ENCODE results near the gene C14orf119.

The C14orf119 gene

DNA sequence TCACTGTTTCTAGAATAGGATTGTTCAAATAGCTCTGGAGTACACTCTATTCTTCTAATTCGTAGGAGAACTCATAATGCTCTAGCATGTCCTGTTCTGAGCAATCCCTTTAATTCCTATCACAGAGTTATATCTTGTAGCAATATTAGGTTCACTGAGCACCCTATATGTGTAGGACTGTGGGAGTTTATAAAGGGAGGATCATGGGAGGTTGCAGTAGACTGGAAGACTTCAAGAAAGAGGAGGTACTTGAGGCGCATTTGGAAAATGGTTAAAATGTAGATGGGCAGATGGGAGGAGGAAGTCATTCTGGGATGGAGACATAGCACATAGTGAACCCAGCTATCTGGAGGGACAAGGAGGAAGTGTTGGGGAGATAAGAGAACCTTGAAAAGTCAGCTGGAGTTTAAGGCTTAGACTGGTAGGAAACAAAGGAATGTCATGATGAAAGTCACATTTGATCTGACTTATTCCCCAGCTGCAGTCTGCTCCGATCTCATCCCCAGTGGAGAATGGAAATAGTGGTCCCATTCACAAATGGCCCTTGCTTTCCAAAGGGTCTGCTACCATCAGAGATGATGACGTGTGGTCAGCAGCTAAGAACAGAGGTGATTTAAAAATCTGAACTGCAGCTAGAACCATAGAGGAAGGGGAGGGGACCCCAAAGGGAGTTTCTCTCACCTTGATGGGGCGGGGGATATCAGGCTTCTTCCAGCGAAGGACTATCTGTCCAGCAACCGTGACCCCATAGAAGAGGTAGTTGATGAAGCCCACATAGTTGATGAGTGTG lies 33.9 kb downstream of the C14orf119 start:
- DNase-seq: no peak

DNA sequence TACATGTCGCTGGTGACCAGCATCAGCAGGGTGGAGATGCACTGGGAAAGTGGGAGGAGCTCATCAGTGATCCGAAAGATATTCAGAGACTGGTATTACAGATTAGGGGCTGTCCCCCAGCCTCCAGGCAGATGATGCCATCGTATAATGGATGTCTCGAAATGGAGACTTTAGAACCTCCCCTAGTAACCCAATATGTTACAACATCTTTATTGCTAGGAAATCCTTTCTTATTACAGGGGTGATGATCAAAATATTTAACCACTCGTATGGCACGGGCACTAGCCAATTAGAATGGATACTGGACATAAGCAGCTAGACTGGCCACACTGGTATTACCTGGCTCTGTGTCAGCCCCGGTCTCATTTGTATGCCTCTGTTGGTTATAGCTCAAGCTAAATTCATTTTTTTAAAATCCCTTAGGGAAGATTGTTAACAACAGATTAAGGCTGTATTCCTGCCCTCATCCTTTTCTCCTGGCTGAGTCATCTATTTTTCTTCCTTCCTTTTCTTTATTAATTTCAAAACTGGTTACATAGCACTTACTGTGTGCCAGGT lies 34.5 kb downstream of the C14orf119 start:
- DNase-seq: no peak

- DNase-seq: no peak
Measured at GRCh38 chr14:23130871-23131270, 35.6 kb downstream of the C14orf119 start.

DNA sequence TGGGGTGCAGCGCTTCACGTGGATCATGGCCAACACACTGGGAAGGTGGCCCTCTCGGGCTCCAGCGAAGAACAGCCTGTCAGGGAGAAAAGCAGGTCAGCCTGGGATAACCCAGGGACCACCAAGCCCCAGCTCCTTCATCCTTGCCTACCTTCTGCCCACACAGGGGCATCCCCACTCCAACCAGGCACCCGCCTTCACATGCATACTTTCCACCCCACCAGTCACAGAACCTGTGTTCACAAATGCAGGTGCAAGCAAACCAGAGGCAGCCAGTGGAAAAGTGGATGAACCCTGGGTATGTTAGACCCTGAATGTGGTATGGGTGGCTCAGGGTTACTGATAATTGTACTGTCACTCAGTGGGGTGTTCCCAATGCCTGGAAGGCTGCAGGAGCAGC lies 36.2 kb downstream of the C14orf119 start:
- no peak for DNase-seq

DNA sequence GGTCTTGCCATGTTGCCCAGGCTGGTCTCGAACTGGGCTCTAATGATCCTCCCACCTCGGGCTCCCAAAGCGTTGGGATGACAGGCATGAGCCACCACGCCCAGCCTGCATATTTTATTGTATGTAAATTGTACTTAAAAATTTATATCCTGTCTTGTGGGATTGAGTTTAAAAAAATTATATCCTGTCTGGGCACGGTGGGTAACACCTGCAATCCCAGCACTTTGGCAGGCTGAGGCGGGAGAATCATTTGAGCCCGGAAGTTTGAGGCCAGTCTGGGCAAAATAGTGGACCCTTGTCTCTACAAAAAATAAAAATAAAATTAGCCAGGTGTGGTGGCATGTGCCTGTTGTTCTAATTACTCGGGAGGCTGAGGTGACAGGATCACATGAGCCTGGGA lies 37.7 kb downstream of the C14orf119 start:
- DNase-seq: no peak

- DNase-seq: no peak
Measured at GRCh38 chr14:23136566-23137133, 41.3 kb downstream of the C14orf119 start.

DNA sequence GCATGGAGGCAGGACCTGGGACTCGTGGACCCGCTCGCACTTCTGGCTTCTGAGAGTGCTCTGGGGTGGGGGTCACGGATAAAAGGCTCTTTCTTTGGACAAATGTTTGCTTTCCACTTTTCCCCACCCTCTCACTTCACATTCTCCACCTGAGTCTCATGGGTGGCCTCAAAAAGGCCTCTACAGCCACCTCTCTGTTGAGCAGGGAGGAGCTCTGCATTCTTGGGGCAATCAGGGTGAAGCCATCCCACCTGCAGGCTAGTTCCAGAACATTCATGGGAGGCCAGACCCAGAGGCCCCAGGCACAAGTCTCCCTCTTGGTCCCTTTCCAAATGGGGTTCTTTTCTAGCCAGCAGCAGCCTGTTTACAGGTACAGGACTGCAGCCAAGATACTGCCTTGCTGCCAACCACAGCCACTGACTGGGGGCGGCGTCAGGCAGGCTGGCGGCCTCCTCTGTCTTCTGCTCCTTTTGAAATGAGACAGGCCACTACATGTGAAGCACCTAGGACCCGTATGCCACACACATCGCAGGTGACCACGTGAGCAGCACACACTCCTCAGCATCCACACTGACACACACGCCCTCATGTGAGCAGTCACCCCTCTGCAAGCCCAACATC lies 42.0 kb downstream of the C14orf119 start:
- DNase-seq: no peak

DNA sequence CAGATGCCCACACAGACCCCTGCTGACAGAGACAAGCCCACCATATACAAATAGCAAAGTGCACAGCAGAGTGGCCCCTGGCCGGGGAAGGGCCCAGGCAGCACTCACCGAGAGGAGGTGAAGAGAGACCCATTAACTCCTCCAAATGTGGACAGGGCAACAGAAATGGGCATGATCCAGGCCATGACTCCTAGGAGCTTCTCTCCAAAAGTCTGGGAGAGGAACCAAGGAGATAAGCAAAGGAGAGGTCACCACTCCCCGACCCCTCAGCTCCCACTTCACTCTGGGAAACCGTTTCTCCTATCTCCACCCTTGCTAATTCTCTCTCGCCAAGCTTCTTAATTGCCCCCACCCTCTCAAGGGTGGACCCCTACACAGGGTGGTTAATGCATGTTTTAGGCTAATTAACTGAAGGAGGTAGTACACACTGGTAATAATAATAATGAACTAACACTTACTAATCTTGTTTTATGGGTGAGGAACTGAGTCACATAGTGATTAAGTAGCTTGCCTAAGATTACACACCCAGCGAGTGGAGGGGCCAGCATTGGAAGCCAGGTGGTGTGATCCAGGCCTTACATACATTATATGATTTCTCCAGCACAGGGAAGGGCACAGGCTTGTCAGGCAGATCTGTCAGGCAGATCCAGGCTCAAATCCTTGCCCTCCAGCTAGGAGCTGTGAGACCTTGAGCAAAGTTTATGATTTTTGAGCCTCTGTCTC lies 42.7 kb downstream of the C14orf119 start:
- no peak for DNase-seq

- no peak for DNase-seq
Measured at GRCh38 chr14:23139874-23140273, 44.6 kb downstream of the C14orf119 start.

DNA sequence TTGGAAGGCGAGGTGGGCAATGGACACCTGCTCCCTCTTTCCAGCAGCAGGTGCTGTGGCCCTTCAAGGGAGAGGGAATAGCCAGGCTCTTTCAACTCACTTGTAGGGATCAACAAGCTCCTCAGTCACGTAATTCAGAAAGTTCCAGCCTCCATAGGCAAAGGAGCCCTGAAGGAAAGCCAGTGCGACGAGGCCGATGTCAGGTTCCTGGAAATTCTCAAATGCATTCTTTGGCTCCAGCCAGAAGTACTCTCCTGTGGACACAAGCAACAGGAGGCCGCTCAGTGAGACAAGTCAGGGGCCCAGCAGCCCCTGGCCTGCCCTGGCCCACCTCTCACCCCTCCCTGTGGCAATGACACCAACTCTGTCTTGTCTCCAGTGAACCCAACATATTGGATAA lies 45.1 kb downstream of the C14orf119 start:
- DNase-seq: no peak

- DNase-seq: no peak
Measured at GRCh38 chr14:23141706-23142444, 46.6 kb downstream of the C14orf119 start.

GRCh38 chr14:23142826-23143225 lies 47.5 kb downstream of the C14orf119 start:
- no peak for DNase-seq

DNA sequence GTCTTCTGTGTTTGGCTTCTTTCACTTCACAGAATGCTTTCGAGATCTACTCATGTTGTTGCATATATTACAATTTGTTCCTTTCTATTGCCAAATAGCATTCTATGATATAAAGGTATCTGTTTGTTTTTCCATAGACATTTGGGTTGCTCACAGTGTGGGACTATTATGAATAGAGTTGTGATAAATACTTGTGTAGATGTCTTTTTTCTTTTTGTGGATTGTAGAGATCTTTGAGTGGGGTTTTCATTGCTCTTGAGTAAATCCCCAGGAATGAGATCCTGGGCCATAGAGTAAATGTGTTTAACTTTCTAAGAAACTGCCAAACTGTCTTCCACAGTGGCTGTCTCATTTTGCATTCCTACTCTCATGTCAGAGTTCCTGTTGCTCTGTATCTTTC lies 48.6 kb downstream of the C14orf119 start:
- no peak for DNase-seq

DNA sequence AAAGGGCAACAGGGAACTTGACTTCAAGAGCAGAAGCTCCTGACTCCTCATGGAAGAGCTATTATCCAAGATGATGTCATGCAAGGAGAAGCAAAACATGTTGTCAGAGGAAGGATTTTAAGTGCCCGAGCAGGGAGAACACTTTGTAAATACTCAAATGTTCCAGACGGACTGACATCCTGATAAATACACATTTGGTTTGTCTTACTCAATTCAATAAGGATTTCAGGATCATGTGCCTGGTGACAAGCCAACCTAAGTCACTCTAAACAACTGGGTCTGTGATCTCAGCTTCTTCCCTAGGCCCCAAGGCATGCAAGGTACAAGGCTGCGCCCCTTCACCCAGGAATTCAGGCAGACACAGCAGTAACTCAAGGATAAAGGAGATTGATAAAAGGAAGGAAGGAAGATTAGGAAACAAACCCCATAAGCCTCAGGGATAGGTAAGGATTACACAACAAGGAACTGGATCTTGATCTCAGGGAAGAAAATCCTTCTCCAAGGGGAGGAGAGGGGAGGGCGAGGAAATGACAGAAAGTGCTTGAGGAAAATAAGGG lies 50.6 kb downstream of the C14orf119 start:
- no peak for DNase-seq

DNA sequence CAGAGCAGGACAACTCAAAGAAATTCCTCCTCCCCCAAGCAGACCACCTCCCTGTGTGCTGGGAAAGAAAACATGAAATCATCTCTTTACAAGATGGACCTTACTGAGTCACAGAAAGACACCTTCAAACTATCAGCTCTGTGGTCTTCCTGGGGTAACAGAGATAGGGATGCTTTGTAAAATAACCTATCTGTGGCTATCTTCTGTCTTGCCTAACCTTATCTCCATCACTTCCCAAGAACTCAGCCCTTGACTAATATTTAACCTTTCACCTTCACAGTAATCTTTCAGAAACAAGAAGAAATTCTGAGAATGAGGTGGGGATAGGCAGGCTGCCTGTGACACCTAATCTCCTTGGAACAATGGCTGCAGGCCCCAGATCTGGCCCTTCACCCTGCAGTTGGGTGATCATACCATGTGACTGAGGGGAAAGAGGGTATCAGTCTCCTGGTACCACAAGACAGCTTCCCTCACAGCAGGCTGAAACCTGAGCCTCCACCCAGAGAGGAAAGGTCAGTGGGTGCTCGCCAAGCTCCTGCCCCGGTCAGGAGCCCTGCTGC lies 51.1 kb downstream of the C14orf119 start:
- no peak for DNase-seq

GRCh38 chr14:23146980-23147379 lies 51.7 kb downstream of the C14orf119 start:
- DNase-seq: no peak

GRCh38 chr14:23147676-23148075 lies 52.4 kb downstream of the C14orf119 start:
- DNase-seq: no peak

DNA sequence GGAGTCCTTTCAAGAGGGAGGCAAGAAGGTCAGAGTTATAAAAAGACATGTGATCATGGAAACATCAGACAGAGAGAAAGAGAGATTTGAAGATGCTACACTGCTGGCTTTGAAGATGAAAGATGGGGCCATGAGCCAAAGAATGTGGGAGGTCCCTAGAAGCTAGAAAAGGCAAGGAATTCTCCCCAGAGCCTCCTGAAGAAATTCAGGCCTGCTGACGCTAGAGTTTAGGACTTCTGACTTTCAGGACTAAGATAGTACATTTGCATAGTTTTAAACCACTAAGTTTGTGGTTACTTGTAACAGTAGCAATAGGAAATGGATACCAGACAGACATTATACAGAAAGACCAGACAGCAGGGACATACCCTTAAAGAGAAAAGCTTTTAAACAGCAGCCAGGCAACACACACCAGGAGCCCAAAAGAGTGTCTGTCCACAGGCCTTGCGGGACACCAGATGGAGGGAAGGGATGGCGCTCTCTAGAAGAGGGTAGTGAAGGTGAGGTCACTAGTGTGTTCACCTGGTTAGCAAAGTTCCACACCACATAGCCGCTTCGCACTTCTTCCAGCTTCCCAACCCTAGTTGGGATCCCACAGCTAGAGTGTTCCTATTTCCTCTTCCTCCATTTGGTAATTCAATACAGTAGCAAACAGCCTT lies 53.4 kb downstream of the C14orf119 start:
- no peak for DNase-seq

DNA sequence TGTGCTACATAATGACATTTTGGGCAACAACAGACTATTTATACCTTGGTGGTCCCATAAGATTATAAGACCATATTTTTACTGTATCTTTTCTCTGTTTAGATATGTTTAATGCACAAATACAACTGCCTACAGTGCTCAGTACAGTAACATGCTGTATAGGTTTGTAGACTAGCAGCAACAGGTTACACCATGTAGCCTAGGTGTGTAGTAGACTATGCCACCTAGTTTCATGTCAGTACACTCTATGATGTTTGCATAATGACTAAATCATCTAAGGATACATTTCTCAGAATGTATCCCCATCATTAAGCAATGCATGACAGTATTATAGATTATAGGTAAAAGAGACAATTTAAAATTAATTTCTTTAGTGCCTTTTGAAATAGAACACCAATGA lies 54.4 kb downstream of the C14orf119 start:
- no peak for DNase-seq

Data from T-helper 1 cell (primary cell).